Measurements from ENCODE around the gene MTRF1. TPM values are rescaled to one million over a fixed set of nuclear protein-coding genes. Genes with fewer than 3 reads are reported as not detected.

The MTRF1 gene
- total RNA-seq, 1 donor from 2014 or later = 13.2 TPM

- TF ChIP-seq CTCF (IDR thresholded peaks at IDR 0.05; ENCODE audit: borderline replicate concordance) = no peak
- intact Hi-C loops (cut with micrococcal nuclease) = no loop called here
- Histone ChIP-seq H3K9me3 (replicated peaks) (no peaks in the 10 kb centered on the region), H3K27me3 (ENCODE audit: low read depth) (no peaks in the 10 kb centered on the region), H3K27ac (replicated peaks) (no peak overlapping the region), H3K4me1 (peaks cover 9% of the 10 kb centered on the region), H3K4me3 (no peak overlapping the region), H3K36me3 (peaks cover 41% of the 10 kb centered on the region)
- no peak for DNase-seq
Observed at GRCh38 chr13:41259875-41260501, 3.4 kb downstream of the MTRF1 start.

- no peak overlapping the region for H3K4me3 ChIP-seq
- H3K27ac ChIP-seq (replicated peaks) = no peak overlapping the region
- no peak for TF ChIP-seq CTCF (IDR thresholded peaks at IDR 0.05; ENCODE audit: borderline replicate concordance)
- H3K27me3 ChIP-seq (ENCODE audit: low read depth) = no peaks in the 10 kb centered on the region
- H3K9me3 ChIP-seq (replicated peaks) = no peaks in the 10 kb centered on the region
- no peak for DNase-seq
- peaks cover 55% of the 10 kb centered on the region for H3K36me3 ChIP-seq
- intact Hi-C loops (cut with micrococcal nuclease) = no loop called here
- peaks cover 2% of the 10 kb centered on the region for H3K4me1 ChIP-seq
Observed at GRCh38 chr13:41257535-41257934, 5.8 kb downstream of the MTRF1 start.

- Histone ChIP-seq H3K4me3 (no peak overlapping the region), H3K27me3 (ENCODE audit: low read depth) (no peaks in the 10 kb centered on the region), H3K27ac (replicated peaks) (no peak overlapping the region), H3K9me3 (replicated peaks) (no peaks in the 10 kb centered on the region), H3K4me1 (no peaks in the 10 kb centered on the region), H3K36me3 (peaks cover 66% of the 10 kb centered on the region)
- DNase-seq = no peak
- no peak for TF ChIP-seq CTCF (IDR thresholded peaks at IDR 0.05; ENCODE audit: borderline replicate concordance)
- intact Hi-C loops (cut with micrococcal nuclease) = no loop called here
Observed at GRCh38 chr13:41254902-41255301, 8.5 kb downstream of the MTRF1 start.

- Histone ChIP-seq H3K4me3 (no peak overlapping the region), H3K9me3 (replicated peaks) (no peaks in the 10 kb centered on the region), H3K4me1 (peaks cover 15% of the 10 kb centered on the region), H3K27ac (replicated peaks) (no peak overlapping the region), H3K36me3 (peaks cover 45% of the 10 kb centered on the region), H3K27me3 (ENCODE audit: low read depth) (no peaks in the 10 kb centered on the region)
- intact Hi-C loops (cut with micrococcal nuclease) = no loop called here
- DNase-seq = no peak
- no peak for TF ChIP-seq CTCF (IDR thresholded peaks at IDR 0.05; ENCODE audit: borderline replicate concordance)
Observed at GRCh38 chr13:41250993-41251392, 12.4 kb downstream of the MTRF1 start.

GRCh38 chr13:41246969-41247680 is 16.3 kb downstream of the MTRF1 start:
- intact Hi-C loops (cut with micrococcal nuclease) = no loop called here
- Histone ChIP-seq H3K27ac (replicated peaks) (peak overlapping the region; percentile 37), H3K4me3 (no peak overlapping the region)

More at GRCh38 chr13:41246969-41247680, 16.3 kb downstream of the MTRF1 start:
- TF ChIP-seq CTCF (IDR thresholded peaks at IDR 0.05; ENCODE audit: borderline replicate concordance) = no peak
- Histone ChIP-seq H3K9me3 (replicated peaks) (no peaks in the 10 kb centered on the region), H3K4me1 (peaks cover 34% of the 10 kb centered on the region), H3K27me3 (ENCODE audit: low read depth) (no peaks in the 10 kb centered on the region), H3K36me3 (peaks cover 22% of the 10 kb centered on the region)
- DNase-seq = no peak

Measured in left ventricle myocardium inferior (tissue), 1 donor.